GM18520 (cell line): ENCODE data around the gene TUT1.
A peak's percentile ranks its signal among the peaks of the same experiment; 100 is the strongest.
"Not testable (repeated sequence)": the region's sequence is repeated elsewhere in the genome, so short reads cannot be mapped to it uniquely, and the experiment has no call there.

Source experiments
- ATAC-seq: cut with Tn5 transposase; IDR thresholded peaks from one replicate; pipeline ENCODE4 v1.9.1; 2021; ENCODE audit not compliant: unreplicated experiment

Gene TUT1

DNA sequence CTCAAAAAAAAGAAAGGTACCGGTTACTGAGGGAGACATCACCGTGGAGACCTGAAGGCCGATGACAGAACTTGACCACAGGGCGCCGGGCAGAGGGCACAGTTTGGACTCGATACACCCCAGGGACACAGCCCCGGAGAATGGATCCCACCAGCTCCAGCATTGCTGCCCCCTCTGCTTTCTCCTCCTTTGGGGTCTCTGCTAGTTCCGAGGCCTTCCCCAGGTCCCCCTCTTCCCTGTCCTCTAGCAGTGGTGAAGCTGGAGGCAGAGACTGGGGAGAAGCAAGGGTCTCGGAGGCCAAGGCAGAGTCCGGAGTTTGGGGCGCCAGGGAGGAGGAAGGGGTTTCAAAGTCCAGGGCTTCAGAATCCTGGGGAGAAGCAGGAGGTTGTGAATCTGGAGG lies 12.8 kb downstream of the TUT1 start:
- ATAC-seq, result no peak

DNA sequence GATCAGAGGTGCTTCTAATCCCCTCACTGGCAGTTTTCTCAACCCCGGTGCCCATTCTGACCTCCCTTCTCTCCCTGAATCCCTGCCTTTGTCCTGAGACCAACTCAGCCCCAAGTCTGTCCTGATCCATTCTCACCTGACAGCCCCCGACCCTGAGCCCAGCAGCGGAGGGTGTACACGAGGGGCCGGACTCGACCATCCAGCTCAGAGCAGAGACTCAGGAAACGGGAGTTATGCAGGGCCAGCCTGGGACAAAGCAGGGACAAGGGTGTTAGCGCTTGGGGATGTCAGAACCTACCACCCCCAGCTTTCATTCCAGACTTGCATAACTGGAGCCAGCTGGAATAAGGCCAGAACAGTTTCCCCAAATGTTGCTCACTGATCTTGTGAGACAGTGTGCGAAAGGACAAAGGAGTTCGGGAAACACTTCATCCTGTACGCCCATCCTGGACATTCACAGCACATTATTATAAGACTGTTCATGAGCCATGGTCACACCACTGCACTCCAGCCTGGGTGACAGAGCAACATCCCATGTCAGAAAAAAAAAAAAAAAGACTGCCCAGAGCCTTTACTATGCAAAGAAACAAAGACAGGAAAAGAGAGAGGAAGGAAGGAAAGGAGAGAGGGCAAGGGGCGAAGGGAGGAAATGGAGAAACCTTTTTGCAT lies 14.1 kb downstream of the TUT1 start:
- no peak for ATAC-seq

DNA sequence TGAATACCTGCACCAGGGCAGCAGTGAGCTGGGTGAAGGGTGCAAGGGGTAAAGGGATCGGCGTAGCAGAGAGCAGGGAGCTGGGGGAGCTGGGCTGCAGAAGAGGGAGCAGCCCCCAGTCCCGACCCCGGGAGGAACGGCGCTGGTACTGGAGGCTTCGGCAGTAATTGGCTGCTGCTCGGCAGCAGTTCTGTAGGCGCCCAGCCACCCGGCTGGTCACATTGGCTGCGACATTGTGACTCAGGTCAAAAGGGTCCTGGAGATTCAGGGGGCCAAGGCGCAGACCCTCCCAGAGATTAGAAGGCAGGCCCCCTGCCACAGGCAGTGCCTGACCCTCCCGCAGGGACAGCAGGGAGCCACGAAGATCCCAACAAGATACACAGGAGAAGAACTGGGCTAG lies 15.5 kb downstream of the TUT1 start:
- no peak for ATAC-seq

- ATAC-seq, result no peak
These were observed 16.2 kb downstream of the TUT1 start for GRCh38 chr11:62575156-62575555.

GRCh38 chr11:62574363-62575071 lies 16.8 kb downstream of the TUT1 start:
- ATAC-seq, result no peak

DNA sequence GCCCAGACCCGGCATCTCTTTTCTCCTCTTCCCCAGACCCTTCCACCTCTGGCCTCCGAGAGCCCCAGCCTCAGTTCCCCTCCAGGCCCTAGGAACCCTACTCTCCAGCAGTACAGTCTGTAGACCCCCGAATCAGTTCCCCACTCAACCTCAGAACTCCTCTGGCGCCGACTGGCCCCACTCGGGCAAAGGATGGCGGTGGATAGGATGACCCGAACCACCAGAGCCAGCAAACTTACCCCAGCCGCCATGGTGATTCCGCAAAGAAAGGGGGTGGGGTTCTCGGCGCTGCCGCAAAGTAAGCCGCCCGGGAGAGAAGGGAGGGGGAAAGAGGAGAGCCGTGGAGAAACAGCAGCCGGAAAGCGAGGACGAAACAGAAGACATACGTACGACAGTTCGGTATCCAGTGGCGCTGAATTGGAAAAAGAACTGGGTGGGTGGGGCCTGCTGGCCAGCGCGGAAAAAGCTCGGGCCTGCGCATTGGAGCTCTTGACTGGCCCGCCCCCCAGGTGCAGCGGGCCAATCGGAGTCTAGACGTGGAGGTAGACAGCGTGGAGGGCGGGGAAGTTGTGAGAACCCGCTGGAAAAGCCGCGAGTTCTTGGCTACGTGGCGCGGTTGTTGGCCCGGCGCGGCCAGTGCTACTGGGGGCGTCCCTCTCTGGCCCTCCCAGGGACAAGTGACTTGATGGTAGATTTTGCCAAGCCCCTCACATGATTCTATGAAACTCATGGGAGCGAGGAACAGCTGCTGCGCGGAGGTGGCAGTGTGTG lies 17.5 kb downstream of the TUT1 start, which contains the start of gene EEF1G:
Gene EEF1G, minus strand, starts transcription at position 300 of the 771 bp plus-strand sequence. Its CDS starts 49 bp downstream, at position 251.
- peak; percentile 91 for ATAC-seq

DNA sequence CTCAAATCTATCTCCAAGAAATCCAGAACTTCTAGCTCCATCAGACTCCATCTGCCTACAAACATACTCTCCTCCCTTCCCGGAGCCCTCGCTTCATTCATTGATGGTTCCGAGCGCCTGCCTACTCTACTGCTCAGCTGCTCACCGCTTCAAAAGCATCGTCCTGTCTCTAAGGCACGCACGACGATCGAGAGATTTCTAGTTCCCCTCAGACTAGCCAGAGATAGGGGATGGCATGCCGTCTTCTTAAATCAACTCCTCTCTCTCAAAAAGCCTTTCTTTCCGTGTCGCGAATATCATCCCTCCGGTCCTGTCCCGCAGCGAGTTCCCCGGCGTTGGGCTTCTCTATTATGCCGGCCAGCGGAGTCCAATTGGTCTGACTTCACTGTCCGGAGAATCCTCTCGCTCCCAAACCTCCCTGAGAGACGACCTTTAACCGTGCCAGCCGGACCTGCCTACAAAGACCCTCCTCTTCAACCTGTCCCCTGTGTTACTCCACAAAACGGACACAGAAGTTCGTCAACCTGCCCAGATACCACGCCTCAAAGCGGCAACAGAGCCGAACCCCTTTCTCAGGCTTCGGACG lies 18.2 kb downstream of the TUT1 start:
- ATAC-seq, result no peak

DNA sequence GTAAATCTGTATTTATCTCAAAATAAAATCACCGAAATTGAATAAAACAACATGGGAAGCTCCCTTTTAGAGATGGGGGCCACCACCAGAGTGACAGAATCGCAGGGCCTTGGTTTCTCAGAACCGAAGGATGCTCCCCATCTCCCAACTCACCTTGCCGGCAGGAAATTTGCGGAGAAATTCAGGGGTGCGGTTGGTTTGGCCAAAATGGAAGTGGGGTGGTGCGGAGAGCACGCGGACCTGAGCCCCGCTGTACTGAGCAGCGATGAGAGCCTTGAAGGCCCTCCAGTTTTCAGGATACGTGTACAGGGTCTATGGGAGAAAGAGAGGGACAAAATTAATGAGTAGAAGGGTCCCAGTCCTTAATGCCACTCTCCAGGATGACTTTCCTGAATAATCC lies 18.9 kb downstream of the TUT1 start:
- ATAC-seq, result no peak

DNA sequence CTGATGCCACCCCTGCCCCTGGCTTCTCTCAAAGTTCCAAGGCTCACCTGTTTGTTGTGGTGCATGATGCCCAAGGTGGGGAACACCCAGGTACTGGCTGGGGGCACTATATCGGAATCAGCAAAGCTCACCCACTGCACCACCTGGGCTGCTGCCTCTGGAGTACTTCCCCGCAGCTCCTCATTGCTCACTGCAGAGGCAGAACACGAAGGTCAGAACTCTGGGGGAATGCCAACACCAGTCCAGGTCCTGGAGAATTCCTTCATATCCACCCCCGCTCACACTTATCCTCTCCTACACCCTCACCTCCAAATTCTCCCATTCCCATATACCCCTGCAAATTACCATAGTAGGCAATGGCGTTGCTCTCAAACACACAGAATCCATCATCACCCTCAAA lies 19.8 kb downstream of the TUT1 start:
- not testable (repeated sequence) for ATAC-seq

DNA sequence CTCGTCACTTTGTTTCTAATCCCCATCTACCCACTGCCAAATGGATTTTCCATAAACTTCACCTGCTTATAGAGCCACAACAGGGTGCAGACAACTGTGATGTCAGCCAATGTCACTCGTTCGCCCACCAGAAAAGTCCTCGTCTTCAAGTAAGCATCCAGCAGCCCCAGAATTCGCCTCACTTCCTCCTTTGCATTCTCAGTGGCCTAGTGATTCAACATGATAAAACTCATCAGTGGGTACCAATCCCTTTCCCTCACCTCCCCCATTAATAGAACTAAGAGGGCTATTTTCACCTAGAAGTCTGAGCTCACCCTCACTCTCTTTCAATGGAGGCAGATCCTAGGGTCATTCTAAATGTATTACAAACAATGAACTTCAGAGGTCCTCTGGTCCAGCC lies 20.4 kb downstream of the TUT1 start:
- not testable (repeated sequence) for ATAC-seq

DNA sequence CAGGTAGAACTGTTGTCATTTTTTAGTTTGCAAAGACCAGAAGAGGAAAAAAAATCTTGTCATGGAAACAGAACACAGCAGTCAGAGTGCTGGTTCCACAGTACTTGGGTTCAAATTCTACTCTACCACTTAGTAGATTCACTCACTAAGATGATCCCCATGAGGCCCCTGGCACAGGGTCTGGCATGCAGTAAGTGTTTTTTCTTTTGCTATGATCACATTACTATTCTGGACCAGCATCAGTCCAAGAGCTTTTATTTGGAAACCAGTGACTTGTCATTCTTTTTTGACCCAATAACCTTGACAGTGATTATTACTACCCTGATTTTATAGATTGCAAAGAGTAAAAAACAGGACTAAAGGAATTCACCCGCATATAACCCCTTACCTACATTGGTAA lies 21.7 kb downstream of the TUT1 start:
- ATAC-seq, result no peak

DNA sequence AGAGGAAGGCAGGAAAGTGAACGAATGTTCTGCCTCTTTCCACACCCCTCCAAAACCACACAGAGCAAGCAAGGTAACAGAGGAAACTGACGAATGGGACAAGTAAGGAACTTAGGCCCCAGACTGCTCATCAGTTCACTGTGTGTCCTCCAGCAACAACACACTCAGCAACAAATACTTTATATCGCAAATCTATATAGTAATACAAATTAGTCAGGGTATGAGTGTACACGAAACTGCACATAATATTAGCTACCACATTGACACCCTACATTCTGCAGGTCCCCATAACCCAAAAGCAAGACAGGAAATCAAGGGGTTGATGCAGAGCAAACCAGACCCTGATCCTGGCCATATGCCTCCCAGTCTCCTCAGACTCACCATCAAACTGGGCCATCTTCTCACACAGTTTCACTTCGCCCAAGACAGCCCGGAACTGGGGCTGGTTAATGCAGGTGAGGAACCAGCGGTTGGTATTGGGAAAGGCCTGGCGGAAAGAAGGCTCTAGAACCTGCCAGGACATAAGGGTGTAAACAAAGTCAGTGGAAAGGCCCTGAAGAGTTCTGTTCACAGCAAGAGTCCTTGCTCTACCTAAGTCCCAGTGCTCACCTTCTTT lies 24.2 kb downstream of the TUT1 start:
- no peak for ATAC-seq

DNA sequence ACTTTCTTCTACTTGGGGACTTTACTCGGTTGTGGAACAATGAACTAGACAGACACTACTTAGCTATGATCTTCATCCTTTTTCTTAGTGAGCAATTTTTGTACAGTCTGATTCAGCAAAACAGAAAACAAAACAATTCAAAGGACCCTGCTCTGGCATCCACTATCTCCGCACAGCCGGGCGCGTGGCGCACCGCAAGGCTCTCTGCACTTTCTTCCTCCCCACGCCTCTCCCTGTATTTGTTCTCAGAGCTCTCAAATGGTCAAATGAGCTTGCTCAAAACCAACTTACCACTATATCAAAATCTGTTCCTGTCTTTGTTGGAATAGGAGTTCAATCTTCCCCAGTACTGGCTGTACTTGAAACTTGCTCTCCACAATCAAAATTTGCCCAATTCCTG lies 25.1 kb downstream of the TUT1 start:
- no peak for ATAC-seq

DNA sequence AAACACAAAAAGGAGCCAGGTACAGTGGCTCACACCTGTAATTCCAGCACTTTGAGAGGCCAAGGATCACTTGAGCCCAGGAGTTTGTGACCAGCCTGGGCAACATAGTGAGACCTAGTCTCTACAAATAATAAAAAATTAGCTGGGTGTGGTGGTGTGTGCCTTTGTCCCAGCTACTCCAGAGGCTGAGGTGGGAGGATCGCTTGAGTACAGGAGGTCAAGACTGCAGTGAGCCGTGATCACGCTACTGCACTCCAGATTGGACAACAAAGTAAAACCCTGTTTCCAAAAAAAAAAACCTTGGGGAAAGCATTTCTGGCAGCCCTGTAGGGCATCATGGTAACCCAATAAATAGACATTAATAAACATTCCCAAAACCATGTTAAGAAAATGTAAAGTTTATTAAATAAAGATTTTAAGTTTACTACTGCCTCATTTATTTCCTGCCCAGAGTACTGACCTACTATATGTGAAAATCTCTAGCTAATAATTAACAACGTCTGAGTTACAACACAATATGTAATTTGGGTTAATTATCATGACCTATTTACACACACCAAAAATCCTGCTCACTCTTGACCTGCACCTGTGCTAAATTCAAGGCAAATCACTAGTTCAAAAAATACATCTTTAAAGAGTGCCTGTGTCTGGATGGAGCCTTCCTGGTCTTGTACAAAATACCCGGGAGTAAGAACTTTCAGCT lies 26.1 kb downstream of the TUT1 start:
- ATAC-seq, result no peak

DNA sequence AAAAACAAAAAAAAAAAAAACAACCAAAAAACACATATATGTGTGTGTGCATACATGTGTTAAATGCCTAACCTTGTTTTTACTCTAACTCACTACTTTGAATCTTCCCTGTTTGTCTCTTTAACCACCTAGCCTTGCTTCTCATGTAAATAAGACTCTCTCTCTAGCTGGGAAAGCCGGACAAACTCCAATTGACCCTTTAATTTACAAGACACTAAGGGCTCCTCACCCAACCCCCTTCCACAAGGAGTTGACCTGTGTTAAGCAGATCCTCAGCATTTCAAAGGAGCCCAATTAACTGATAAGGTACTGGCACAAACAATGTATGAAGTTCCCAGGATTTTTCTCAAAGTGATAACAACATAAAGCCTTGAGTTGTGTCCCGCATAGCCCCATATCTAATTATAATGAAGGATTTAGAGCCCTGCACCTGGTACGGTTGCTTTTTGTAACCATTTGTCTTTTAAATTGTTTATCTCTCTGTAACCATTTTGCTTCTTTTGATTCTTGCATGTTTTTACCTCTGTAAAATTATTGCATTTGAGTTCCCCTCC lies 29.6 kb downstream of the TUT1 start:
- not testable (repeated sequence) for ATAC-seq

- no peak for ATAC-seq
These were observed 30.7 kb downstream of the TUT1 start for GRCh38 chr11:62560566-62561103.

GRCh38 chr11:62559626-62560025 lies 31.7 kb downstream of the TUT1 start:
- not testable (repeated sequence) for ATAC-seq

- ATAC-seq, result no peak
These were observed 32.1 kb downstream of the TUT1 start for GRCh38 chr11:62559204-62559603.

- ATAC-seq, result no peak
These were observed 32.7 kb downstream of the TUT1 start for GRCh38 chr11:62558669-62559068.
